GM18870 (cell line): ENCODE measurements around the gene DQX1.
"Not testable (repeated sequence)": the region's sequence is repeated elsewhere in the genome, so short reads cannot be mapped to it uniquely, and the experiment has no call there.

Experiments
- ATAC-seq: cut with Tn5 transposase; IDR thresholded peaks from one replicate; pipeline ENCODE4 v1.9.1; 2021; ENCODE audit warnings: moderate library complexity; ENCODE audit not compliant: unreplicated experiment

The DQX1 gene

GRCh38 chr2:74525717-74526648 is at the start of gene DQX1:
Gene DQX1, minus strand, starts transcription at chr2:74526231. Its CDS starts 502 bp downstream, at chr2:74525729.
- ATAC-seq = no peak

- no peak for ATAC-seq
Observed at GRCh38 chr2:74575320-74575719, 49.3 kb upstream of the DQX1 start.

- no peak for ATAC-seq
Observed at GRCh38 chr2:74573747-74574562, 47.9 kb upstream of the DQX1 start.

- ATAC-seq = no peak
Observed at GRCh38 chr2:74572178-74572925, 46.3 kb upstream of the DQX1 start.

GRCh38 chr2:74571058-74571457 is 45.0 kb upstream of the DQX1 start:
- peak; percentile 78 for ATAC-seq

GRCh38 chr2:74569686-74570085 is 43.7 kb upstream of the DQX1 start:
- ATAC-seq = no peak

- no peak for ATAC-seq
Observed at GRCh38 chr2:74567881-74568280, 41.9 kb upstream of the DQX1 start.

- ATAC-seq = no peak
Observed at GRCh38 chr2:74566754-74567085, 40.7 kb upstream of the DQX1 start.

GRCh38 chr2:74566076-74566753 is 40.2 kb upstream of the DQX1 start:
- ATAC-seq = no peak

GRCh38 chr2:74564222-74564621 is 38.2 kb upstream of the DQX1 start:
- no peak for ATAC-seq

- no peak for ATAC-seq
Observed at GRCh38 chr2:74562126-74562775, 36.2 kb upstream of the DQX1 start.

GRCh38 chr2:74561022-74561421 is 35.0 kb upstream of the DQX1 start:
- ATAC-seq = not testable (repeated sequence)

GRCh38 chr2:74560591-74560990 is 34.6 kb upstream of the DQX1 start:
- ATAC-seq = no peak

- ATAC-seq = no peak
Observed at GRCh38 chr2:74559912-74560311, 33.9 kb upstream of the DQX1 start.

GRCh38 chr2:74558284-74559230 is 32.5 kb upstream of the DQX1 start:
- no peak for ATAC-seq

- no peak for ATAC-seq
Observed at GRCh38 chr2:74556831-74557370, 30.9 kb upstream of the DQX1 start.

- no peak for ATAC-seq
Observed at GRCh38 chr2:74556159-74556558, 30.1 kb upstream of the DQX1 start.

GRCh38 chr2:74555610-74556103 is 29.6 kb upstream of the DQX1 start:
- no peak for ATAC-seq
